HepG2 (cell line): ENCODE measurements around the gene STYXL1. TPM values are rescaled to one million over a fixed set of nuclear protein-coding genes. Genes with fewer than 3 reads are reported as not detected.

Experiments
- ATAC-seq: fragments of 200-7000 bp; cut with Tn5 transposase; 3 replicates; pipeline ENCODE4 v1.9.1; 2020; ENCODE audit warnings: mild to moderate bottlenecking, moderate library complexity
- BruUV-seq: library from RNA; stranded (reverse); fragments of 400-500 nt; replicated peaks from 2 replicates; lab custom pipeline; 2021; lab: Mats Ljungman, UMichigan
- CTCF ChIA-PET: fragments of 300-600 bp; formaldehyde crosslinking; extraction: SDS; loops from one replicate; lab custom pipeline; 2021; ENCODE audit warnings: low total read pairs, inconsistent platforms, low intra/inter-chr PET ratio; lab: Yijun Ruan, JAX
- POLR2A ChIA-PET: fragments of 350-600 bp; sonication (Branson Sonifier 250); formaldehyde crosslinking; loops from one replicate; lab custom pipeline; 2020; ENCODE audit warnings: antibody characterized with exemption, inconsistent platforms; lab: Yijun Ruan, JAX
- DNase-seq: peaks from one replicate; pipeline ENCODE4 v3.0.0-alpha.2; 2015; ENCODE audit warnings: low spot score
- FAIRE-seq: peaks from 3 replicates; lab custom pipeline; 2011; peaks lifted over from hg19 to GRCh38; lab: Jason Lieb, UNC
- H2AFZ ChIP-seq: one replicate; pipeline ENCODE4 v1.6.1; 2011; ENCODE audit warnings: low read length, inconsistent platforms
- H3K27ac ChIP-seq: fragments of 300-600 bp; 3 replicates; pipeline ENCODE4 v1.8.0; 2011; ENCODE audit warnings: mixed run types, mild to moderate bottlenecking, mixed read lengths, low read length, inconsistent platforms; ENCODE audit not compliant: insufficient read depth; ENCODE audit errors: extremely low read length
- H3K27me3 ChIP-seq, 2 experiments: fragments of 200-600 bp in 1 of 2; 2 replicates in 1 of 2; 3 replicates in 1 of 2; pipeline versions ENCODE4 v1.6.0 to v1.8.0; 2011; ENCODE audit warnings: low read length in 2 of 2, mild to moderate bottlenecking in 2 of 2, moderate library complexity in 2 of 2, inconsistent platforms in 1 of 2; ENCODE audit not compliant: insufficient read depth in 2 of 2, control insufficient read depth in 1 of 2
- H3K36me3 ChIP-seq, 2 experiments: fragments of 200-600 bp in 1 of 2; replicated peaks in 1 of 2; 2 replicates in 1 of 2; 3 replicates in 1 of 2; pipeline versions ENCODE4 v1.5.1 to v1.8.0; 2011; ENCODE audit warnings: low read length in 2 of 2, inconsistent platforms in 1 of 2; ENCODE audit not compliant: insufficient read depth in 2 of 2, control insufficient read depth in 1 of 2
- H3K4me1 ChIP-seq: 2 replicates; pipeline ENCODE4 v1.5.1; 2012; ENCODE audit warnings: low read length, inconsistent platforms; ENCODE audit not compliant: insufficient read depth
- H3K4me2 ChIP-seq: 2 replicates; pipeline ENCODE4 v1.6.0; 2011; ENCODE audit warnings: low read depth, low read length, inconsistent platforms
- H3K4me3 ChIP-seq, 3 experiments: fragments of 200-600 bp in 1 of 3; sonication (generic), shearing (Covaris generic) in 1 of 3; replicated peaks in 1 of 3; 2 replicates each; pipeline ENCODE4 v1.5.1; 2011 to 2016; ENCODE audit warnings: low read length in 3 of 3, inconsistent platforms in 2 of 3, low read depth in 2 of 3, mild to moderate bottlenecking in 2 of 3, control low read depth in 1 of 3, mixed read lengths in 1 of 3; ENCODE audit not compliant: insufficient read depth in 1 of 3
- H3K79me2 ChIP-seq: one replicate; pipeline ENCODE4 v1.6.1; 2011; ENCODE audit warnings: low read length, inconsistent platforms; ENCODE audit not compliant: insufficient read depth
- H3K9ac ChIP-seq: 2 replicates; pipeline ENCODE4 v1.6.0; 2011; ENCODE audit warnings: mild to moderate bottlenecking, low read depth, low read length, inconsistent platforms; ENCODE audit not compliant: insufficient read depth
- H3K9me3 ChIP-seq: 2 replicates; pipeline ENCODE4 v1.5.1; 2012; ENCODE audit warnings: mild to moderate bottlenecking, low read length
- H4K20me1 ChIP-seq: 2 replicates; pipeline ENCODE4 v1.6.0; 2011; ENCODE audit warnings: inconsistent platforms, mild to moderate bottlenecking, low read length, moderate library complexity; ENCODE audit not compliant: insufficient read depth
- CBFB ChIP-seq: sonication (generic); formaldehyde crosslinking; IDR thresholded peaks from 2 replicates; pipeline ENCODE4 v1.4.0; 2020; ENCODE audit warnings: missing genetic modification reagents
- CHD2 ChIP-seq: IDR thresholded peaks from 2 replicates; pipeline ENCODE4 v1.6.1; 2011; ENCODE audit warnings: low read depth, low read length, improper control_type of control experiment
- GTF3A ChIP-seq: sonication (generic); formaldehyde crosslinking; conservative IDR thresholded peaks from 2 replicates; pipeline ENCODE4 v1.4.0; 2020; ENCODE audit warnings: mild to moderate bottlenecking, missing genetic modification reagents
- HDAC6 ChIP-seq: fragments of 200-600 bp; sonication (generic); IDR thresholded peaks from 2 replicates; pipeline ENCODE4 v1.7.0; 2017; ENCODE audit warnings: mild to moderate bottlenecking, antibody characterized with exemption, low read length, low read depth
- HOXA7 ChIP-seq: sonication (generic); formaldehyde crosslinking; IDR thresholded peaks from 2 replicates; pipeline ENCODE4 v1.8.1; 2022; ENCODE audit warnings: mild to moderate bottlenecking, missing genetic modification reagents, moderate library complexity
- SKIL ChIP-seq: sonication (generic); formaldehyde crosslinking; IDR thresholded peaks from 2 replicates; pipeline ENCODE4 v1.8.0; 2022; ENCODE audit warnings: missing genetic modification reagents, mild to moderate bottlenecking, moderate library complexity, borderline replicate concordance
- ZNF256 ChIP-seq: sonication (generic); formaldehyde crosslinking; conservative IDR thresholded peaks from 2 replicates; pipeline ENCODE4 v1.4.0; 2020; ENCODE audit warnings: missing genetic modification reagents
- ZNF296 ChIP-seq: sonication (generic); formaldehyde crosslinking; conservative IDR thresholded peaks from 2 replicates; pipeline ENCODE4 v1.5.0; 2020; ENCODE audit warnings: mild to moderate bottlenecking, missing genetic modification reagents
- ZNF598 ChIP-seq: sonication (generic); formaldehyde crosslinking; IDR thresholded peaks from 2 replicates; pipeline ENCODE4 v1.5.1; 2020; ENCODE audit warnings: mild to moderate bottlenecking, missing genetic modification reagents, borderline replicate concordance
- WGBS: methylation state at CpG from one replicate; pipeline ENCODE4 v1.1.6; 2017; ENCODE audit warnings: low lambda C conversion rate; 5-methylcytosine and 5-hydroxymethylcytosine counted together
- in situ Hi-C: cut with HindIII; loops from 2 replicates; pipeline ENCODE4 v1.10.0; 2017; ENCODE audit warnings: low pct_unique_long_range_greater_than_20kb; ENCODE audit not compliant: extremely low pct_ligation_motif_present
- intact Hi-C: fragments of 100-400 bp; cut with micrococcal nuclease; formaldehyde crosslinking; loops from one replicate; pipeline ENCODE4 v1.10.0; 2022; ENCODE audit not compliant: unreplicated experiment
- polyA plus RNA-seq, 8 experiments: library from polyadenylated mRNA; depleted of rRNA in 3 of 8; stranded (reverse) in 7 of 8; unstranded in 1 of 8; fragments of >200 nt; fragmentation: Illumina TruSeq in 4 of 8; extraction: Trizol in 4 of 8; gene quantifications; 2 replicates each; pipeline versions ENCODE4 v1.2.1 to v1.2.3, GENCODE V29; 2011 to 2016; ENCODE audit warnings: low read depth in 4 of 8, missing spikeins in 1 of 8, mixed read lengths in 1 of 8; ENCODE audit not compliant: insufficient read depth in 1 of 8
- total RNA-seq, 5 experiments: library from RNA; depleted of rRNA; stranded (reverse); fragments of >200 nt; fragmentation: Illumina TruSeq; extraction: Trizol; gene quantifications; 2 replicates each; pipeline ENCODE4 v1.2.3, GENCODE V29; 2016; ENCODE audit warnings: low read depth in 1 of 5

Gene STYXL1
- total and polyA plus RNA-seq, 2 of the 13 experiments (the other 11 are each of a cell fraction or from before 2014, with no cell fraction given) = 23.9 to 38.3 TPM

- ATAC-seq (no peak), DNase-seq (no peak), FAIRE-seq (no peak)
- no peak overlapping the region for H3K4me3 ChIP-seq
- no peak overlapping the region for H2AFZ ChIP-seq
- ChIA-PET CTCF (no interaction called here), POLR2A (no interaction called here)
- intact Hi-C loops (no loop called here), in situ Hi-C loops (no loop called here)
- H3K27ac ChIP-seq = no peak overlapping the region
- no peaks in the 10 kb centered on the region for H3K79me2 ChIP-seq
- H3K36me3 ChIP-seq = peaks cover 4 to 32% of the 10 kb centered on the region in 2 experiments; a peak in 4 of 5 replicates
- no TSS peak for BruUV-seq
- no peaks in the 10 kb centered on the region for H3K27me3 ChIP-seq
- H3K9ac ChIP-seq = no peak overlapping the region
- H3K4me2 ChIP-seq = no peak overlapping the region
- WGBS = 98% methylated on average over 9 of the region's 10 CpGs
- no peaks in the 10 kb centered on the region for H3K9me3 ChIP-seq
- no peaks in the 10 kb centered on the region for H4K20me1 ChIP-seq
- TF ChIP-seq HOXA7 (CRISPR knock-in tag) = no peak
- no peaks in the 10 kb centered on the region for H3K4me1 ChIP-seq
Observed at GRCh38 chr7:76003351-76003750, 44.4 kb downstream of the STYXL1 start.

GRCh38 chr7:76002822-76003221 lies 45.0 kb downstream of the STYXL1 start:
- no peaks in the 10 kb centered on the region for H3K79me2 ChIP-seq
- no peak overlapping the region for H2AFZ ChIP-seq
- H3K9ac ChIP-seq = no peak overlapping the region
- in situ Hi-C loops = no loop called here
- H3K4me1 ChIP-seq = no peaks in the 10 kb centered on the region
- H3K27ac ChIP-seq = no peak overlapping the region
- no peak for DNase-seq
- TF ChIP-seq ZNF296 (CRISPR knock-in tag) (no peak), ZNF256 (CRISPR knock-in tag) (no peak), GTF3A (CRISPR knock-in tag) (no peak), SKIL (CRISPR knock-in tag) (no peak), CBFB (CRISPR knock-in tag) (no peak), CHD2 (no peak), ZNF598 (CRISPR knock-in tag) (no peak), HDAC6 (no peak)
- TF ChIP-seq, all 625 proteins: peak for 0
- no peak overlapping the region for H3K4me3 ChIP-seq
- H3K36me3 ChIP-seq = peaks cover 4 to 32% of the 10 kb centered on the region in 2 experiments; a peak in 4 of 5 replicates
- no peaks in the 10 kb centered on the region for H3K27me3 ChIP-seq
- WGBS = 91% methylated on average over 3 of the region's 3 CpGs
- FAIRE-seq (no peak), ATAC-seq (no peak)
- no peak overlapping the region for H3K4me2 ChIP-seq
- POLR2A ChIA-PET = no interaction called here
- BruUV-seq = no TSS peak
- no peaks in the 10 kb centered on the region for H4K20me1 ChIP-seq
- intact Hi-C loops = no loop called here
- H3K9me3 ChIP-seq = no peaks in the 10 kb centered on the region
- CTCF ChIA-PET = no interaction called here
